GM21381 (cell line): ENCODE measurements around the gene BATF3.

Experiments
- ATAC-seq: cut with Tn5 transposase; IDR thresholded peaks from one replicate; pipeline ENCODE4 v1.9.1; 2021; ENCODE audit warnings: mild to moderate bottlenecking, moderate library complexity; ENCODE audit not compliant: unreplicated experiment

Gene BATF3

DNA sequence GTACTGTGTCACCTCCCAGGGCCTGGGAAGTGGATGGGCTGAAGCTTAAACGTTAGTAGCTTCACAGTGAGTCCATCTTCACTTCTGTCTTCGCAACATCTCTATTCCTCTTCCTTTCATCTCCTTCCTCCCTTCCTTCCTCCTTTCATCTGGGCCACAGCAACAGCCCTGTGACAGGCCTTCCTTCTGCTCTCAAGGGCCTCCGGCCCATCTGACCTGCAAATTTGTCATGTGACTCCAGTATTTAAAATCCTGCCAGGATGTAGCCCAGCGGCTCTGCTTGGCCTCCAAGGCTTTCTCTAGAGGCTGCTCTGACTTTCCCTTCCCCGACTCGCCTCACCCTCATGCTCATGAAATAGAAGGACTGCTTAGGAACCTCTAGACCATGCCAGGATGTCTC is 10.9 kb upstream of the BATF3 start:
- no peak for ATAC-seq

- ATAC-seq: no peak
These were observed 4.4 kb upstream of the BATF3 start for GRCh38 chr1:212703991-212704564.

DNA sequence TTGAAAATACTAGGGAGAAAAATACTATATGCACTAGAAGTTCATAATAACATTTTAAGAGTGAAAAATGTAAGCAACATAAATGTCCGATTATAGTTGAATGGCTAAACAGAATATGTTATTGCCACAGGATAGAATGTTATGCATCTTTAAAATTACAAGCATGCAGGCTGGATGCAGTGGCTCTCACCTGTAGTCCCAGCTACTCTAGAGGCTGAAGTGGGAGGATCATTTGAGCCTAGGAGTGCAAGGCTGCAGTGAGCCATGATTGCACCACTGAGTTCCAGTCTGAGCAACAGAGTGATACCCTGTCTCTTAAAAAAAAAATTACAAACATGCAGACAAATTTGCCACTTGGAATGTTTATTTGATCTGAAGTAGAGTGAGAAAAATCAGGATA is 3.0 kb upstream of the BATF3 start:
- ATAC-seq: no peak

- ATAC-seq: no peak
These were observed 2.3 kb upstream of the BATF3 start for GRCh38 chr1:212701910-212702309.

GRCh38 chr1:212700892-212701819 is 1.5 kb upstream of the BATF3 start:
- ATAC-seq: peak; percentile 31

- ATAC-seq: peak; percentile 33
These were observed 717 bp upstream of the BATF3 start for GRCh38 chr1:212700223-212700891.

- peak; percentile 43 for ATAC-seq
These were observed 476 bp downstream of the BATF3 start for GRCh38 chr1:212699104-212699624.

- peak; percentile 15 for ATAC-seq
These were observed 1.1 kb downstream of the BATF3 start for GRCh38 chr1:212698467-212699103.

GRCh38 chr1:212696721-212697331 is 2.8 kb downstream of the BATF3 start:
- ATAC-seq: no peak

GRCh38 chr1:212692774-212693644 is 6.6 kb downstream of the BATF3 start:
- ATAC-seq: no peak

GRCh38 chr1:212691561-212692071 is 8.0 kb downstream of the BATF3 start:
- ATAC-seq: peak; percentile 61

DNA sequence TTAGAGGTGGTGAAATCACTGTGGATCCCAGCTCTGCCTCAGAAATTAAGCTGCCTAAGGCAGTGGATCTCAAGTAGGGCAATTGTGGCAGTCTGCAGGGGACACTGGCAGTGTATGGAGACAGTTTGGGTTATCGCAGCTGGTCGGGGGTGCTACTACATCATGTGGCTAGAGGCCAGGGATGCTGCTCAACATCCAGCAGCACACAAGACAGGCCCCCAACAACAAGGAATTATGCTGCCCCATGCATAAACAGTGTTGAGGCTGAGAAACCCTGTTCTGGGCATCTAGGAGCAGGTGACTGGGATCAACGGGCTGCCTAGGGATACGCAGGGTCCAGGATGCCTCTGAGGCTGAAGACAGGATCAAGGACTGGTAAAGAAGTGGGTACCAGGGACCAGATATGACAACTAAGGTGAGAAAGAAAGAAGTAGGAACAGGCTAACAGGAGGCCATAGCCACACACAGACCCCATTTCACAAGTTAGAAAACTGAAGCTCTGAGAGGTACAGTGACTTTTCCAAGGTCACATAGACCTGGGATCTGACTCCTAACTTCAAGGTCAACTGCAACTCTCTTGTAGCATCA is 8.7 kb downstream of the BATF3 start:
- no peak for ATAC-seq

GRCh38 chr1:212689758-212690529 is 9.7 kb downstream of the BATF3 start:
- ATAC-seq: no peak

DNA sequence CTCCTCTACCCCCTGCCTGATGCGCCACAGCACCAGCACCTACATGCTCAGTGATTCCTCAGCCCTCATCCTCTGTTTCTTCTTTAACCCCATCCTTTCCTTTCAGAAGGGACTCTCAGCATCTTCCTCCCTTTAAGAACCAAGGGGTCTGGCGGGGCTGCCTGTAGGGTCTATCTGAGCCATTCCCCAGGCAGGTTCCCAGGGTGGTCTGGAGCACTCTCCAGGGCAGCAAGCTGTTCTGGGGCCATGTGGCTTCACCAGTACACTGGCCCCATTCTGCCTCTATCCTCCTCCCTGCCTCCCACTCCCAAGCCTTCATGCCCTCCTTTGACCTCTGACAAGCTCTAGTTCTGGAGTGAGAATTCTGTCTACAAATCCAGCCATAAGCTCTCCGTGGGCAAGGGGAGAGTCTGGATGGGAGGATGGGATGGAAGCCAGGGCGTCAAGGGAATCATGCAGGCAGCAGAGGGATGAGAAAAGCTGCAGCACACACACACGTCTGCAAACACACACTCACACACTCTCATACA is 10.4 kb downstream of the BATF3 start:
- no peak for ATAC-seq

GRCh38 chr1:212688341-212689047 is 11.1 kb downstream of the BATF3 start:
- ATAC-seq: no peak

DNA sequence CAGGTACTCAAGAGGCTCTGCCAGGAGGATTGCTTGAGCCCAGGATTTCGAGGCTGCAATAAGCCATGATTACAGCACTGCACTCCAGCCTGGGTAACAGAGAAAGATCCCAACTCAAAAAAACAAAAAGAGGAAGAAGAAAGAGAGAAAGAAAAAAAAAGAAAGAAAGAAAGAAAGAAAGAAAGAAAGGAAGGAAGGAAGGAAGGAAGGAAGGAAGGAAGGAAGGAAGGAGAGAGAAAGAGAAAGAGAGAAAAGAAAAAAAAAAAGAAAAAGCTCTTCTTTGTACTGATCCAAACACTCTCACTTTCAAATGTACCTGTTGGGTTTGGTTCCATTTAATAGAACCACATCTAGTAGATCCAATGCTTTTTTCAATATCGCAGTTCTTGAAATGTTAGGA is 11.8 kb downstream of the BATF3 start:
- no peak for ATAC-seq

- no peak for ATAC-seq
These were observed 13.0 kb downstream of the BATF3 start for GRCh38 chr1:212686591-212686990.
